HepG2 (cell line): Measurements from ENCODE around the gene MORC4. TPM values are rescaled to one million over a fixed set of nuclear protein-coding genes. Genes with fewer than 3 reads are reported as not detected.

ENCODE experiments used
- ATAC-seq: fragments of 200-7000 bp; cut with Tn5 transposase; 3 replicates; pipeline ENCODE4 v1.9.1; 2020; ENCODE audit warnings: mild to moderate bottlenecking, moderate library complexity
- BruUV-seq: library from RNA; stranded (reverse); fragments of 400-500 nt; replicated peaks from 2 replicates; lab custom pipeline; 2021; lab: Mats Ljungman, UMichigan
- CTCF ChIA-PET: fragments of 300-600 bp; formaldehyde crosslinking; extraction: SDS; loops from one replicate; lab custom pipeline; 2021; ENCODE audit warnings: low total read pairs, inconsistent platforms, low intra/inter-chr PET ratio; lab: Yijun Ruan, JAX
- POLR2A ChIA-PET: fragments of 350-600 bp; sonication (Branson Sonifier 250); formaldehyde crosslinking; loops from one replicate; lab custom pipeline; 2020; ENCODE audit warnings: antibody characterized with exemption, inconsistent platforms; lab: Yijun Ruan, JAX
- DNase-seq: peaks from one replicate; pipeline ENCODE4 v3.0.0-alpha.2; 2015; ENCODE audit warnings: low spot score
- FAIRE-seq: peaks from 3 replicates; lab custom pipeline; 2011; peaks lifted over from hg19 to GRCh38; lab: Jason Lieb, UNC
- H2AFZ ChIP-seq: one replicate; pipeline ENCODE4 v1.6.1; 2011; ENCODE audit warnings: low read length, inconsistent platforms
- H3K27ac ChIP-seq: fragments of 300-600 bp; 3 replicates; pipeline ENCODE4 v1.8.0; 2011; ENCODE audit warnings: mixed run types, mild to moderate bottlenecking, mixed read lengths, low read length, inconsistent platforms; ENCODE audit not compliant: insufficient read depth; ENCODE audit errors: extremely low read length
- H3K27me3 ChIP-seq, 2 experiments: fragments of 200-600 bp in 1 of 2; 2 replicates in 1 of 2; 3 replicates in 1 of 2; pipeline versions ENCODE4 v1.6.0 to v1.8.0; 2011; ENCODE audit warnings: low read length in 2 of 2, mild to moderate bottlenecking in 2 of 2, moderate library complexity in 2 of 2, inconsistent platforms in 1 of 2; ENCODE audit not compliant: insufficient read depth in 2 of 2, control insufficient read depth in 1 of 2
- H3K36me3 ChIP-seq, 2 experiments: fragments of 200-600 bp in 1 of 2; replicated peaks in 1 of 2; 2 replicates in 1 of 2; 3 replicates in 1 of 2; pipeline versions ENCODE4 v1.5.1 to v1.8.0; 2011; ENCODE audit warnings: low read length in 2 of 2, inconsistent platforms in 1 of 2; ENCODE audit not compliant: insufficient read depth in 2 of 2, control insufficient read depth in 1 of 2
- H3K4me1 ChIP-seq: 2 replicates; pipeline ENCODE4 v1.5.1; 2012; ENCODE audit warnings: low read length, inconsistent platforms; ENCODE audit not compliant: insufficient read depth
- H3K4me2 ChIP-seq: 2 replicates; pipeline ENCODE4 v1.6.0; 2011; ENCODE audit warnings: low read depth, low read length, inconsistent platforms
- H3K4me3 ChIP-seq, 3 experiments: fragments of 200-600 bp in 1 of 3; sonication (generic), shearing (Covaris generic) in 1 of 3; replicated peaks in 1 of 3; 2 replicates each; pipeline ENCODE4 v1.5.1; 2011 to 2016; ENCODE audit warnings: low read length in 3 of 3, inconsistent platforms in 2 of 3, low read depth in 2 of 3, mild to moderate bottlenecking in 2 of 3, control low read depth in 1 of 3, mixed read lengths in 1 of 3; ENCODE audit not compliant: insufficient read depth in 1 of 3
- H3K79me2 ChIP-seq: one replicate; pipeline ENCODE4 v1.6.1; 2011; ENCODE audit warnings: low read length, inconsistent platforms; ENCODE audit not compliant: insufficient read depth
- H3K9ac ChIP-seq: 2 replicates; pipeline ENCODE4 v1.6.0; 2011; ENCODE audit warnings: mild to moderate bottlenecking, low read depth, low read length, inconsistent platforms; ENCODE audit not compliant: insufficient read depth
- H3K9me3 ChIP-seq: 2 replicates; pipeline ENCODE4 v1.5.1; 2012; ENCODE audit warnings: mild to moderate bottlenecking, low read length
- H4K20me1 ChIP-seq: 2 replicates; pipeline ENCODE4 v1.6.0; 2011; ENCODE audit warnings: inconsistent platforms, mild to moderate bottlenecking, low read length, moderate library complexity; ENCODE audit not compliant: insufficient read depth
- CBX5 ChIP-seq: sonication (generic); formaldehyde crosslinking; IDR thresholded peaks from 2 replicates; pipeline ENCODE4 v1.4.0; 2020; ENCODE audit warnings: missing genetic modification reagents, borderline replicate concordance
- ZFYVE20 ChIP-seq: sonication (generic); formaldehyde crosslinking; IDR thresholded peaks from 2 replicates; pipeline ENCODE4 v1.8.0; 2023; ENCODE audit warnings: low read depth, mild to moderate bottlenecking, moderate library complexity, missing genetic modification reagents, borderline replicate concordance
- ZNF460 ChIP-seq: sonication (generic); formaldehyde crosslinking; IDR thresholded peaks from 2 replicates; pipeline ENCODE4 v1.5.1; 2020; ENCODE audit warnings: missing genetic modification reagents, mild to moderate bottlenecking, borderline replicate concordance
- ZNF484 ChIP-seq: sonication (generic); formaldehyde crosslinking; IDR thresholded peaks from 2 replicates; pipeline ENCODE4 v1.5.1; 2020; ENCODE audit warnings: mild to moderate bottlenecking, low read depth, missing genetic modification reagents, borderline replicate concordance
- WGBS: methylation state at CpG from one replicate; pipeline ENCODE4 v1.1.6; 2017; ENCODE audit warnings: low lambda C conversion rate; 5-methylcytosine and 5-hydroxymethylcytosine counted together
- in situ Hi-C: cut with HindIII; loops from 2 replicates; pipeline ENCODE4 v1.10.0; 2017; ENCODE audit warnings: low pct_unique_long_range_greater_than_20kb; ENCODE audit not compliant: extremely low pct_ligation_motif_present
- intact Hi-C: fragments of 100-400 bp; cut with micrococcal nuclease; formaldehyde crosslinking; loops from one replicate; pipeline ENCODE4 v1.10.0; 2022; ENCODE audit not compliant: unreplicated experiment
- polyA plus RNA-seq, 8 experiments: library from polyadenylated mRNA; depleted of rRNA in 3 of 8; stranded (reverse) in 7 of 8; unstranded in 1 of 8; fragments of >200 nt; fragmentation: Illumina TruSeq in 4 of 8; extraction: Trizol in 4 of 8; gene quantifications; 2 replicates each; pipeline versions ENCODE4 v1.2.1 to v1.2.3, GENCODE V29; 2011 to 2016; ENCODE audit warnings: low read depth in 4 of 8, missing spikeins in 1 of 8, mixed read lengths in 1 of 8; ENCODE audit not compliant: insufficient read depth in 1 of 8
- total RNA-seq, 5 experiments: library from RNA; depleted of rRNA; stranded (reverse); fragments of >200 nt; fragmentation: Illumina TruSeq; extraction: Trizol; gene quantifications; 2 replicates each; pipeline ENCODE4 v1.2.3, GENCODE V29; 2016; ENCODE audit warnings: low read depth in 1 of 5
- TF ChIP-seq, protein P1 (sequence below): sonication (generic); formaldehyde crosslinking; IDR thresholded peaks from 2 replicates; pipeline ENCODE4 v1.5.0; 2020; ENCODE audit warnings: mild to moderate bottlenecking, low read depth, missing genetic modification reagents, borderline replicate concordance
- TF ChIP-seq, protein P2 (sequence below): IDR thresholded peaks from 2 replicates; pipeline ENCODE4 v1.6.1; 2016; ENCODE audit warnings: low read depth, borderline replicate concordance
- TF ChIP-seq, protein P3 (sequence below): sonication (generic); formaldehyde crosslinking; IDR thresholded peaks from 2 replicates; pipeline ENCODE4 v1.5.1; 2020; ENCODE audit warnings: mild to moderate bottlenecking, missing genetic modification reagents
- TF ChIP-seq, protein P4 (sequence below): IDR thresholded peaks from 2 replicates; pipeline ENCODE4 v1.6.1; 2016; ENCODE audit warnings: missing biosample characterization, missing genetic modification reagents, low read depth

MORC4 gene
- total and polyA plus RNA-seq, 2 of the 13 experiments (the other 11 are each of a cell fraction or from before 2014, with no cell fraction given) = 7.3 to 17.6 TPM

DNA sequence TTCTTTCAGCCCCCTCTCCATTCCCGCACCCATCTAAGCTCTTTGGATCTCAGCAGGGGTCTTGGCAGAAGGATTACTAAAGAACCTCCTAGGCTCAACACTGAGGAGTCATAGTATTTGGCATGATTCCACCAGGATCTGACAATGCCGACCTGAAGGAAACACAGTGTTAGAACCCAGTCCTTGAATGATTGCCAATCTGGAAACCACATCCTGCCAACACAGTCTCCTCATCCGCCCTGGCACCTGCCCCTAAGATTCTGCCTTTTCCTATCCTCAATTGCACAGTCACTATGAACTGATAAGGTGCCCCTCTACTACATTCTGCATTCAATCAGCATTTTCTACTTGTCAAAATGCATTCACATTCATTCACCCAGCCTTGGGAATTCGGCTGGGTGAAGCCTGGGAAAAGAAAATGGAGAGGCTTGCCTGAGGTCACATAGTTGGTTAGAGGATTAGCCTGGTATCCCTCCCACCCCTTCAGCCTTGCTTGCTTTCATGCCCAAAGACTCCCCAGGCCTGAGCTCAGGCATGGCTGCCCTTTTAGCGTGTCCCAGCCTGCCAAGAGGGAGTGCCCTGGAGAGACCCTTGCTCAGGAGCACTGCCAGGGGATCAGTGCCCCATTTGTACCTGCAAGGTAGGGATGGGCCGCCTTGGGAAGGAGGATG lies 82.0 kb downstream of the MORC4 start:
- no peak overlapping the region for H3K4me2 ChIP-seq
- TF ChIP-seq, protein P1, sequence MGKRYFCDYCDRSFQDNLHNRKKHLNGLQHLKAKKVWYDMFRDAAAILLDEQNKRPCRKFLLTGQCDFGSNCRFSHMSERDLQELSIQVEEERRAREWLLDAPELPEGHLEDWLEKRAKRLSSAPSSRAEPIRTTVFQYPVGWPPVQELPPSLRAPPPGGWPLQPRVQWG = no peak
- no peak for TF ChIP-seq CBX5
- TF ChIP-seq, protein P2, sequence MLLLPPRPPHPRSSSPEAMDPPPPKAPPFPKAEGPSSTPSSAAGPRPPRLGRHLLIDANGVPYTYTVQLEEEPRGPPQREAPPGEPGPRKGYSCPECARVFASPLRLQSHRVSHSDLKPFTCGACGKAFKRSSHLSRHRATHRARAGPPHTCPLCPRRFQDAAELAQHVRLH = no peak
- TF ChIP-seq ZNF460 = no peak
- no peak for TF ChIP-seq ZFYVE20 (CRISPR knock-in tag)
- no peak for TF ChIP-seq ZNF484 (CRISPR knock-in tag)
- TF ChIP-seq, protein P3, sequence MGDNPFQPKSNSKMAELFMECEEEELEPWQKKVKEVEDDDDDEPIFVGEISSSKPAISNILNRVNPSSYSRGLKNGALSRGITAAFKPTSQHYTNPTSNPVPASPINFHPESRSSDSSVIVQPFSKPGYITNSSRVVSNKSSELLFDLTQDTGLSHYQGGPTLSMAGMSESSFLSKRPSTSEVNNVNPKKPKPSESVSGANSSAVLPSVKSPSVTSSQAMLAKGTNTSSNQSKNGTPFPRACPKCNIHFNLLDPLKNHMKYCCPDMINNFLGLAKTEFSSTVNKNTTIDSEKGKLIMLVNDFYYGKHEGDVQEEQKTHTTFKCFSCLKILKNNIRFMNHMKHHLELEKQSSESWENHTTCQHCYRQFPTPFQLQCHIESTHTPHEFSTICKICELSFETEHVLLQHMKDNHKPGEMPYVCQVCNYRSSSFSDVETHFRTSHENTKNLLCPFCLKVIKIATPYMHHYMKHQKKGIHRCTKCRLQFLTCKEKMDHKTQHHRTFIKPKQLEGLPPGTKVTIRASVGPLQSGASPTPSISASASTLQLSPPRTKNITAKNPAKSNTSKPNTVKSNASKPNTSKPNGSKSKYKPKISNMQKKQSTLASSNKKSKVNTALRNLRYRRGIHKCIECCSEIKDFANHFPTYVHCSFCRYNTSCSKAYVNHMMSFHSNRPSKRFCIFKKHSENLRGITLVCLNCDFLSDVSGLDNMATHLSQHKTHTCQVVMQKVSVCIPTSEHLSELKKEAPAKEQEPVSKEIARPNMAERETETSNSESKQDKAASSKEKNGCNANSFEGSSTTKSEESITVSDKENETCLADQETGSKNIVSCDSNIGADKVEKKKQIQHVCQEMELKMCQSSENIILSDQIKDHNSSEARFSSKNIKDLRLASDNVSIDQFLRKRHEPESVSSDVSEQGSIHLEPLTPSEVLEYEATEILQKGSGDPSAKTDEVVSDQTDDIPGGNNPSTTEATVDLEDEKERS (CRISPR knock-in tag) = no peak
- TF ChIP-seq, protein P4, sequence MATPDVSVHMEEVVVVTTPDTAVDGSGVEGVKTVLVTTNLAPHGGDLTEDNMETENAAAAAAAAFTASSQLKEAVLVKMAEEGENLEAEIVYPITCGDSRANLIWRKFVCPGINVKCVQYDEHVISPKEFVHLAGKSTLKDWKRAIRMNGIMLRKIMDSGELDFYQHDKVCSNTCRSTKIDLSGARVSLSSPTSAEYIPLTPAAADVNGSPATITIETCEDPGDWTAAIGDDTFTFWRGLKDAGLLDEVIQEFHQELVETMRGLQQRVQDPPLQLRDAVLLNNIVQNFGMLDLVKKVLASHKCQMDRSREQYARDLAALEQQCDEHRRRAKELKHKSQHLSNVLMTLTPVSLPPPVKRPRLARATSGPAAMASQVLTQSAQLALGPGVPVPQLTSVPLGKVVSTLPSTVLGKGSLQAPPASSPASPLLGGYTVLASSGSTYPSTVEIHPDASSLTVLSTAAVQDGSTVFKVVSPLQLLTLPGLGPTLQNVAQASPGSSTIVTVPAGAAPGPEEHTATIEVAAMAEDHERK (CRISPR knock-in tag) = no peak
- TF ChIP-seq, all 625 proteins: peak for 0
- H3K79me2 ChIP-seq = no peaks in the 10 kb centered on the region
- no peaks in the 10 kb centered on the region for H4K20me1 ChIP-seq
- DNase-seq (no peak), FAIRE-seq (no peak), ATAC-seq (no peak)
- no peak overlapping the region for H3K9ac ChIP-seq
- H3K27ac ChIP-seq = no peak overlapping the region
- no peaks in the 10 kb centered on the region for H3K9me3 ChIP-seq
- 96% methylated on average over 4 of the region's 6 CpGs for WGBS
- intact Hi-C loops = no loop called here
- no peak overlapping the region for H3K4me3 ChIP-seq
- no peaks in the 10 kb centered on the region for H3K27me3 ChIP-seq
- in situ Hi-C loops = no loop called here
- ChIA-PET CTCF (no interaction called here), POLR2A (interaction anchor here (2.5 kb wide), 1 partner anchor 14 kb away, joined by 6 read pairs; no protein-coding TSS in a partner anchor)
- peaks cover 15% of the 10 kb centered on the region for H3K4me1 ChIP-seq
- H3K36me3 ChIP-seq = no peaks in the 10 kb centered on the region
- BruUV-seq = no TSS peak
- H2AFZ ChIP-seq = no peak overlapping the region
